ENCODE data around the gene FXN.

DNA sequence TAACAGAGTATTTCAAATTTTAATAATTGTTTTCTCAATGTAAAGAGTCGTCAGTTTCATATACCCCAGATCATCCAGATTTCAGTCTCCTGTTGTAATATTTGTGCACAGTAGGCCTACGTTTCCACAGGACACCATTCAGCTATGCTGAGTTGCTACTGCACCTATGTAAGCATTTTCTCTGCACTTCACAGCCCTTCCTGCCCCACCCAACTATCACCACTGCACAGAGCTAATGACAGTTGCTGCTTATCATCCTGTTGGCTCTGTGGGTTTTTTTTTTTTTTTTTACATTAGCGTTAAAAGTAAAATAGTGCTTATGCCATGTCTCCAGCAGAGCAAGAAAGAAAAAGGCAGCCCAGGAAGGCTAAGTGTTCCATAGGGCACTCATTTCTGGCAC, 15.7 kb upstream of the FXN start:
- TF ChIP-seq, protein P1, sequence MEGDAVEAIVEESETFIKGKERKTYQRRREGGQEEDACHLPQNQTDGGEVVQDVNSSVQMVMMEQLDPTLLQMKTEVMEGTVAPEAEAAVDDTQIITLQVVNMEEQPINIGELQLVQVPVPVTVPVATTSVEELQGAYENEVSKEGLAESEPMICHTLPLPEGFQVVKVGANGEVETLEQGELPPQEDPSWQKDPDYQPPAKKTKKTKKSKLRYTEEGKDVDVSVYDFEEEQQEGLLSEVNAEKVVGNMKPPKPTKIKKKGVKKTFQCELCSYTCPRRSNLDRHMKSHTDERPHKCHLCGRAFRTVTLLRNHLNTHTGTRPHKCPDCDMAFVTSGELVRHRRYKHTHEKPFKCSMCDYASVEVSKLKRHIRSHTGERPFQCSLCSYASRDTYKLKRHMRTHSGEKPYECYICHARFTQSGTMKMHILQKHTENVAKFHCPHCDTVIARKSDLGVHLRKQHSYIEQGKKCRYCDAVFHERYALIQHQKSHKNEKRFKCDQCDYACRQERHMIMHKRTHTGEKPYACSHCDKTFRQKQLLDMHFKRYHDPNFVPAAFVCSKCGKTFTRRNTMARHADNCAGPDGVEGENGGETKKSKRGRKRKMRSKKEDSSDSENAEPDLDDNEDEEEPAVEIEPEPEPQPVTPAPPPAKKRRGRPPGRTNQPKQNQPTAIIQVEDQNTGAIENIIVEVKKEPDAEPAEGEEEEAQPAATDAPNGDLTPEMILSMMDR (conservative IDR thresholded peaks at IDR 0.05): no peak
- no peak for TF ChIP-seq EZH2 (IDR thresholded peaks at IDR 0.05; ENCODE audit: low read depth)

Measured in PC-9 (cell line).